Measurements from ENCODE around the gene PFDN1.

PFDN1 gene

GRCh38 chr5:140236891-140237598, 65.9 kb downstream of the PFDN1 start:
- DNase-seq (ENCODE audit: low read depth): no peak

GRCh38 chr5:140235791-140236551, 66.9 kb downstream of the PFDN1 start:
- DNase-seq (ENCODE audit: low read depth): no peak

- DNase-seq (ENCODE audit: low read depth): no peak
These were observed 68.4 kb downstream of the PFDN1 start for GRCh38 chr5:140234377-140234989.

- no peak for DNase-seq (ENCODE audit: low read depth)
These were observed 70.2 kb downstream of the PFDN1 start for GRCh38 chr5:140232731-140233130.

GRCh38 chr5:140230373-140230772, 72.5 kb downstream of the PFDN1 start:
- no peak for DNase-seq (ENCODE audit: low read depth)

GRCh38 chr5:140228364-140228837, 74.5 kb downstream of the PFDN1 start:
- no peak for DNase-seq (ENCODE audit: low read depth)

GRCh38 chr5:140227046-140227445, 75.9 kb downstream of the PFDN1 start:
- no peak for DNase-seq (ENCODE audit: low read depth)

GRCh38 chr5:140225396-140225795, 77.5 kb downstream of the PFDN1 start:
- DNase-seq (ENCODE audit: low read depth): no peak

- no peak for DNase-seq (ENCODE audit: low read depth)
These were observed 78.2 kb downstream of the PFDN1 start for GRCh38 chr5:140224658-140225057.

- no peak for DNase-seq (ENCODE audit: low read depth)
These were observed 79.3 kb downstream of the PFDN1 start for GRCh38 chr5:140223567-140223966.

GRCh38 chr5:140222416-140222815, 80.5 kb downstream of the PFDN1 start:
- no peak for DNase-seq (ENCODE audit: low read depth)

GRCh38 chr5:140221697-140222223, 81.1 kb downstream of the PFDN1 start:
- DNase-seq (ENCODE audit: low read depth): no peak

- no peak for DNase-seq (ENCODE audit: low read depth)
These were observed 82.2 kb downstream of the PFDN1 start for GRCh38 chr5:140220698-140221064.

GRCh38 chr5:140220032-140220697, 82.7 kb downstream of the PFDN1 start:
- DNase-seq (ENCODE audit: low read depth): no peak

GRCh38 chr5:140219068-140219991, 83.6 kb downstream of the PFDN1 start:
- no peak for DNase-seq (ENCODE audit: low read depth)

- no peak for DNase-seq (ENCODE audit: low read depth)
These were observed 85.4 kb downstream of the PFDN1 start for GRCh38 chr5:140217299-140218026.

GRCh38 chr5:140216478-140217074, 86.3 kb downstream of the PFDN1 start:
- no peak for DNase-seq (ENCODE audit: low read depth)

- DNase-seq (ENCODE audit: low read depth): no peak
These were observed 87.6 kb downstream of the PFDN1 start for GRCh38 chr5:140215276-140215675.

GRCh38 chr5:140214831-140215230, 88.1 kb downstream of the PFDN1 start:
- no peak for DNase-seq (ENCODE audit: low read depth)

- DNase-seq (ENCODE audit: low read depth): no peak
These were observed 89.4 kb downstream of the PFDN1 start for GRCh38 chr5:140213370-140213983.

All from activated T-cell treated with anti-CD3 and anti-CD28 coated beads for 24 hours (primary cell).